LHCN-M2 (cell line): ENCODE results near the gene DACT3. TPM values are rescaled to one million over a fixed set of nuclear protein-coding genes. Genes with fewer than 3 reads are reported as not detected.

Source experiments
- DNase-seq: peaks from one replicate; pipeline ENCODE4 v3.0.0-alpha.2; 2012; ENCODE audit warnings: low read depth
- total RNA-seq: library from RNA; depleted of rRNA; stranded (reverse); fragments of >200 nt; gene quantifications from 2 replicates; pipeline ENCODE4 v1.2.3, GENCODE V29; 2014; rRNA removed

DACT3 gene
- total RNA-seq, 1 experiment from 2014 or later: 1.8 TPM

DNA sequence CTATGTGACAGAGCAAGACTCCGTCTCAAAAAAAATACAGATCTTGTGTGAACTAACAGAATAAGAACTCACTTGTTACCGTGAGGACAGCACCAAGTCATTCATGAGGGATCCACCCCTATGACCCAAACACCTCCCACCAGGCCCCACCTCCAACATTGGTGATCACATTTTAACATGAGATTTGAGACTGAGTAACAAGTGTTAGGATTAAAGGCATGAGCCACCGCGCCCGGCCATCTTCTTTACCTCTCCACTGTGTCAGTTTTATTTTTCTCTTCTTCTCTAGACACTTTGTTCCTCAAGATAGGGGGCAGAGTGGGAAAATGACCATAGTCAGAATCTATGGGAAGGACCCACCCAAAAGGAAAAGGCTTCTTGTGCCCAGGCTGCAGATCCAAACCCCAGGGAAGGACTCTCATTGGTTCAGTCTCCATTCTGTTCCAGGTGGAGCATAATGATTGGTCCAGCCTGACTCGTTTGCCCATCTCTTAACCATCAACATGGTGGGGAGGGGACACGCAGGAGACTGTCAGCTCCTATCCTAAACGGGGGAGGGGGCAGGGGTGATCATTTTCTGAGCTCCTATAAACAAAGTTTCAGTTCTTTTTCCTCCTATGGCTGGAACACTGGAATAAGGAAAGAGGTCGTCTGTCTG is 61.1 kb downstream of the DACT3 start:
- no peak for DNase-seq

DNA sequence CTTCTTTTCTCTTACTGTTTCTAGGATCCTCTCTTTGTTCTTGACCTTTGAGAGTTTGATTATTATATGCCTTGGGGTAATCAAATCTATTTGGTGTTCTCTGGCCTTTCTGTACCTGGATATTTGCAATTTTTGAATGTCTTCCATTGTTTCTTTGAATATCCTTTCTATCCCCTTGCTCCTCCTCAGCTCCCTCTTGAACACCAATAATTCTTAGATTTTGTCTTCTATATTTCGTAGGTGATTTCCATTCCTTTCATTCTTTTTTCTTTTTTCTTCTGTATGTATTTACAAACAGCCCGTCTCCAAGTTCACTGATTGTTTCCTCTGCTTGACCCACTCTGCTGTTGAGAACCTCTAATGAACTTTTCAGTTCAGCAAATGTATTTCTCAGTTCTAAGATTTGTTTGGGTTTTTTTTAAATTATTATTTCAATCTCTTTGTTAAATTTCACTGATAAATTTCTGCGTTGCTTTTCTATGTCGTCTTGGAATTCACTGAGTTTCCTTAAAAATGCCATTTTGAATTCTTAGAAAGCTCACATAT is 62.5 kb downstream of the DACT3 start:
- no peak for DNase-seq

Other genes with a start within 250 kb of the DACT3 start
- gene CCDC8, start 247.6 kb downstream of the DACT3 start, total RNA-seq: 17.5 and 18.5 TPM in 2 replicates
- 0.17 TPM in 1 of 2 replicates, not detected in the other for gene PNMA8C, start 232.2 kb downstream of the DACT3 start, total RNA-seq
- 74.8 and 80.1 TPM in 2 replicates for gene PNMA8A, start 189.6 kb downstream of the DACT3 start, total RNA-seq
- gene PNMA8B, start 165.3 kb downstream of the DACT3 start, total RNA-seq: 0.19 TPM in 1 of 2 replicates, not detected in the other
- 247 and 279 TPM in 2 replicates for gene CALM3, start 59.9 kb downstream of the DACT3 start, total RNA-seq
- gene PTGIR, start 36.1 kb downstream of the DACT3 start, total RNA-seq: not detected in 2 replicates
- gene GNG8, start 25.0 kb downstream of the DACT3 start, total RNA-seq: not detected in 2 replicates
- gene PRKD2, start 55.9 kb upstream of the DACT3 start, total RNA-seq: 17.3 and 25.2 TPM in 2 replicates
- 29.7 and 33.8 TPM in 2 replicates for gene FKRP, start 84.9 kb upstream of the DACT3 start, total RNA-seq
- 78.1 and 83.9 TPM in 2 replicates for gene STRN4, start 85.3 kb upstream of the DACT3 start, total RNA-seq
- gene SLC1A5, start 127.4 kb upstream of the DACT3 start, total RNA-seq: 68.0 and 77.1 TPM in 2 replicates
- 160 and 175 TPM in 2 replicates for gene AP2S1, start 189.7 kb upstream of the DACT3 start, total RNA-seq
- 23.4 and 29.3 TPM in 2 replicates for gene ARHGAP35, start 199.8 kb upstream of the DACT3 start, total RNA-seq